ENCODE data around the gene CORO2B. TPM values are rescaled to one million over a fixed set of nuclear protein-coding genes. Genes with fewer than 3 reads are reported as not detected.

The CORO2B gene
- total RNA-seq, 1 donor from 2014 or later: 82.5 TPM

DNA sequence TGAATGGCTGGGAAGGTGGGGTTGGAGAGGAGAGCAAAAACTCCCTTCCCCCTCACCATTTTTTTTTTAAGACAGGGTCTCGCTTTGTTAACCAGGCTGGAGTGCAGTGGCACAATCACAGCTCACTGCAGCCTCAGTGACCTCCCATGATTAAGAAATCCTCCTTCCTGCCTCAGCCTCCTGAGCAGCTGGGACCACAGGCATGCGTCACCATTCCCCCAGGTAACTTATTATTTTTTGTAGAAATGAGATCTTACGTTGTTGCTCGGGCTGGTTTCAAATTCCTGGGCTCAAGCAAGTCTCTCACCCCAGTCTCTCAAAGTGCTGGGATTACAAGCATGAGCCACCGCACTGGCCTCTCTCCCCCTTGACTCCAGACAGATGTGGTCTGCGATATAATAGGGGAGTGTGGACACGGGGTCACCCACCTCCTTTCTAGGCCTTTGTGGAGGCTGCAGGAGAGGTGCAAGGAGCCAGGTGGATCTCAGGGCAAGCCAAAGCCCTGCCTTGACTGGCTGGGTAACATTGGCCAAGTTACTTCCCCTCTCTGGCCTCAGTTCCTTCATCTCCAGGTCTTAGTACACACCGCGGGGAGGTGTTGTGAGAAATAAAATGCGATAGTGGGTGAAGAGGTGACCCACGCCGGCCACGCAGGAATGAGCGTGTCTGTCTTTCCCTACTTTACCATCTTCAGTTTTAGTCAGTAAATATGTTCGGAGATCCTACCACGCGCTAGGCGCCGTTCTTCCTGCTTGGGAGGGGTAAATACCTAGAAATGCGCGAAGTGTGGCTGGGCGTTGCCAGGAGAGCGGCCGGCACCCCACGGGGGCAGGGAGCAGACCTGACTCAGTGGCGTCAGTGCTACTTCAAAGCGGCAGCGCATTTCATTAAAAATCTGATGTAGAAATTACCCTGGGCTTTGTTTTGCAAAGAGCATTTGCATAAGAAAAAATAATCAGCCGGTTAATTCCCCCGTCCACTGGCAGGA, 20.2 kb upstream of the CORO2B start:
- peak; percentile 44 for DNase-seq (ENCODE audit: low spot score)
- H3K36me3 Mint-ChIP-seq (ENCODE audit: low read depth): peaks cover 11% of the 10 kb centered on the region
- H3K9me3 Mint-ChIP-seq (ENCODE audit: low read depth): no peaks in the 10 kb centered on the region
- TF ChIP-seq, protein P1, sequence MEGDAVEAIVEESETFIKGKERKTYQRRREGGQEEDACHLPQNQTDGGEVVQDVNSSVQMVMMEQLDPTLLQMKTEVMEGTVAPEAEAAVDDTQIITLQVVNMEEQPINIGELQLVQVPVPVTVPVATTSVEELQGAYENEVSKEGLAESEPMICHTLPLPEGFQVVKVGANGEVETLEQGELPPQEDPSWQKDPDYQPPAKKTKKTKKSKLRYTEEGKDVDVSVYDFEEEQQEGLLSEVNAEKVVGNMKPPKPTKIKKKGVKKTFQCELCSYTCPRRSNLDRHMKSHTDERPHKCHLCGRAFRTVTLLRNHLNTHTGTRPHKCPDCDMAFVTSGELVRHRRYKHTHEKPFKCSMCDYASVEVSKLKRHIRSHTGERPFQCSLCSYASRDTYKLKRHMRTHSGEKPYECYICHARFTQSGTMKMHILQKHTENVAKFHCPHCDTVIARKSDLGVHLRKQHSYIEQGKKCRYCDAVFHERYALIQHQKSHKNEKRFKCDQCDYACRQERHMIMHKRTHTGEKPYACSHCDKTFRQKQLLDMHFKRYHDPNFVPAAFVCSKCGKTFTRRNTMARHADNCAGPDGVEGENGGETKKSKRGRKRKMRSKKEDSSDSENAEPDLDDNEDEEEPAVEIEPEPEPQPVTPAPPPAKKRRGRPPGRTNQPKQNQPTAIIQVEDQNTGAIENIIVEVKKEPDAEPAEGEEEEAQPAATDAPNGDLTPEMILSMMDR (IDR thresholded peaks at IDR 0.05): no peak
- no peaks in the 10 kb centered on the region for H3K27me3 Mint-ChIP-seq (ENCODE audit: low read depth)
- H3K4me1 Mint-ChIP-seq (ENCODE audit: low read depth): peaks cover 60% of the 10 kb centered on the region
- peak overlapping the region; percentile 89 for H3K27ac Mint-ChIP-seq (ENCODE audit: unreplicated experiment)
- peak overlapping the region; percentile 74 for H3K4me3 Mint-ChIP-seq (ENCODE audit: unreplicated experiment)

DNA sequence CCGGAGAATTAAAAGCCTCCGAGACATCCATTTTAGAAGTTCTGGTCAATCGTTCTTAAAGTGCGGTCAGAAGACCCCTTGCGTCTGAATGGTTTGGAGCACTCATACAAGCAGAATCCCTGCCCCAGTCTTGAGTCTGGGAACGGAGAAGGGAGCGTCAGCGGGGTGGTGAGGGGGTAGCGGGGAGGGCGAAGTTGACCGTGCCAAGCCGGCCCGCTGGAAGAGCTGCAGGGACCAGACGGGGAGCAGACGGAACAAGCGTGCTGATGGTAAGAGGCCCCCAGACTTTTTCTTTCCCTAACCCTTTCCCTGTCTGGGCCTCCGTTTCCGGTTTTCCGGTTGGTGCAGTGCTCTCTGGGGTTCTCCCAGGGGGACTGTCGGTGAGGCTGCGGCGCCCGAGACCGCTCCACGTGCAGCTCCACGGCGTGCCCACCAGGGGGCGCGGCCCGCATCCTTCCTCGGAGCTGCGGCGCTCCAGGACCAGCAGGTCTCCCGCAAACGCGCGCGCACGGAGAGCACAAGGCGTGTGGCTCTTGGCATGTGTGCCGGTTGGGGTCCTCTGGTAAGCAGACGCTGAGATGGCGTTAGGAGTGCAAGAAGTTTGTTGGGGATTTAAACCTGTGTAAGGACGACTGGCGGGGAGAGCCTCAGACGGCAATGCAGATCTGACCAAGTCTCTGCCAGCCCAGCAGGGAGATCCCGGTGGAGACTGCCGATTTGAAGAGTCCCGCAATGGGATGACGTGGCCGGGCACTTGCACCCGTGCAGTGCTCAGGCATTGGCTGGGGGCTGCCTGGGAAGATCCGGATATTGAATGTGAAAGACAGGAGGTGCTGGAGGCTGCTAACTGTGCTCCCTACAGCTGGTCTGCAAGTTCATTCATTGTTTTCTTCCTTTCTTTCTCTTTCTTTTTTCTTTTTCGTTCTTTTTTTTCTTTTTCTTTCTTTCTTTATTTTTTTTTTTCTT, 19.2 kb upstream of the CORO2B start:
- Mint-ChIP-seq H3K9me3 (ENCODE audit: low read depth) (no peaks in the 10 kb centered on the region), H3K36me3 (ENCODE audit: low read depth) (peaks cover 11% of the 10 kb centered on the region)

DNA sequence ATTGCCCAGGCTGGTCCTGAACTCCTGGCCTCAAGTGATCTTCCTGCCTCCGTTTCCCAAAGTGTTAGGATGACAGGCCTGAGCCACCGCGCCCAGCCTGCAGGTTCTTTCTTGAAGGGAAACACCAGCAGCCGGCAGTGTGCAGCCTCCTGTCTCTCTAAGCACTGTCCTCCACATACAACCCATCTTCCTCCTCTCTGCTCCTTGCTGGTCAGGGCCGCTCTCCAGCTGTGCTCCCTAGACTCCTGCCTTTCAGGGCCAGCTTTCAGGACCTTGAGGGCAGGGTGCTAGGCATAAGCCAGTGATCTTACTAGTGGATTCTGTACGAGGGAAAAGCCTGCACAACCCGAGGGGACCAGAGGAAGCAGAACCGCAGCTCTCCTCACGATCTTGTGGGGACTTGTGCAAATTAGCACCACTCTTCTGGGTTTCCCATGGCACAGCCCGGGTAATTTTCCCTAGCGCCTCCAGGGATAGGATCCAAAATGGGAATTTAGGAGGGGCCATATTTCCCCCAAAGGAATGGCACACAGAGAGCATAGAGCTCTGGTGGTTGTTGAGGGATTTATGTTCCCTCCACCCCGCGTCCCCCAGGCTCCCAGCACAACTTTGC, 18.2 kb upstream of the CORO2B start:
- H3K4me1 Mint-ChIP-seq (ENCODE audit: low read depth): peaks cover 62% of the 10 kb centered on the region
- H3K27ac Mint-ChIP-seq (ENCODE audit: unreplicated experiment): peak overlapping the region; percentile 17
- peaks cover 11% of the 10 kb centered on the region for H3K36me3 Mint-ChIP-seq (ENCODE audit: low read depth)
- peak; percentile 56 for DNase-seq (ENCODE audit: low spot score)
- H3K4me3 Mint-ChIP-seq (ENCODE audit: unreplicated experiment): peak overlapping the region; percentile 74
- no peaks in the 10 kb centered on the region for H3K9me3 Mint-ChIP-seq (ENCODE audit: low read depth)
- no peaks in the 10 kb centered on the region for H3K27me3 Mint-ChIP-seq (ENCODE audit: low read depth)
- TF ChIP-seq, protein P1 (IDR thresholded peaks at IDR 0.05): no peak

More for the DNA sequence above, 19.2 kb upstream of the CORO2B start:
- peak; percentile 88 for DNase-seq (ENCODE audit: low spot score)
- H3K4me3 Mint-ChIP-seq (ENCODE audit: unreplicated experiment): peak overlapping the region; percentile 74
- TF ChIP-seq, protein P1 (IDR thresholded peaks at IDR 0.05): peak; percentile 100
- H3K27me3 Mint-ChIP-seq (ENCODE audit: low read depth): no peaks in the 10 kb centered on the region
- H3K27ac Mint-ChIP-seq (ENCODE audit: unreplicated experiment): peak overlapping the region; percentile 89
- H3K4me1 Mint-ChIP-seq (ENCODE audit: low read depth): peaks cover 57% of the 10 kb centered on the region

DNA sequence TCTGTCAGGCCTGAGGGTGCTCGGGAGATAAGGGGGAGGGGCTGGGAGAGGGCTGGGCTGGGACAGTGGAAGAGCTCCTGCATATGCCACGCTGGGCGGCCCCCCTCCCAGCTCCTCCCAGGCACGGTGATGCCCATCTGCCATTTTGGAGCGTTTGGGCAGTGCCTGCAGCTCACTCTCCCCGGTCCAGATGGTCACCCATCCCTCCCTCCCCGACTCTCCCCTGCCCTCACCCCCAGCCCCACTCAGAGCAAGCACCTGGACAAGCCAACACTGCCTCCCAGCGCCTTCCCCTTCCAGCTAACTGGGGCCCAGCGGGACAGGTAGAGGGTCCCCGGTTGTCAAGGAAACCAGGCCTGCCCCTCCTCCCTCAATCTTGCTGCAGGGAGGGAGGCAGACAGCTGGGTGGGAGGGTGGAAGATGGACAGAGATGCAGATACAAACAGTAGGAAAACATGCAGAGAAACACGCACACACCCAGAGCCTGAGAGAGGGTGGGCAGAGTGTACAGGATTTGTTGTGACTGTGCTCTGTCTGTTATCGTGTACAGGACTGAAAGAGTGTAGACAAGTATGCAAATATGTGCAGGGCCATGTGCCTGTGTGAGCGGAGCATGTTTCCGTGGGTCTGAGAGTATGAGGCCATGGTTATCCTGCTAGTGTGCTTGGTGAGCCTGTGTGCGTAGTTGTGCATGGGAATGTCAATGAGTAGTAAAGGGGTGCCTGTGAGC, 17.5 kb upstream of the CORO2B start:
- H3K9me3 Mint-ChIP-seq (ENCODE audit: low read depth): no peaks in the 10 kb centered on the region
- TF ChIP-seq, protein P1 (IDR thresholded peaks at IDR 0.05): no peak
- H3K27me3 Mint-ChIP-seq (ENCODE audit: low read depth): no peaks in the 10 kb centered on the region
- peaks cover 8% of the 10 kb centered on the region for H3K36me3 Mint-ChIP-seq (ENCODE audit: low read depth)
- peak overlapping the region; percentile 41 for H3K27ac Mint-ChIP-seq (ENCODE audit: unreplicated experiment)
- no peak overlapping the region for H3K4me3 Mint-ChIP-seq (ENCODE audit: unreplicated experiment)
- H3K4me1 Mint-ChIP-seq (ENCODE audit: low read depth): peaks cover 65% of the 10 kb centered on the region
- DNase-seq (ENCODE audit: low spot score): peak; percentile 66
